Measurements from ENCODE around the gene SYNGR2.

SYNGR2 gene

DNA sequence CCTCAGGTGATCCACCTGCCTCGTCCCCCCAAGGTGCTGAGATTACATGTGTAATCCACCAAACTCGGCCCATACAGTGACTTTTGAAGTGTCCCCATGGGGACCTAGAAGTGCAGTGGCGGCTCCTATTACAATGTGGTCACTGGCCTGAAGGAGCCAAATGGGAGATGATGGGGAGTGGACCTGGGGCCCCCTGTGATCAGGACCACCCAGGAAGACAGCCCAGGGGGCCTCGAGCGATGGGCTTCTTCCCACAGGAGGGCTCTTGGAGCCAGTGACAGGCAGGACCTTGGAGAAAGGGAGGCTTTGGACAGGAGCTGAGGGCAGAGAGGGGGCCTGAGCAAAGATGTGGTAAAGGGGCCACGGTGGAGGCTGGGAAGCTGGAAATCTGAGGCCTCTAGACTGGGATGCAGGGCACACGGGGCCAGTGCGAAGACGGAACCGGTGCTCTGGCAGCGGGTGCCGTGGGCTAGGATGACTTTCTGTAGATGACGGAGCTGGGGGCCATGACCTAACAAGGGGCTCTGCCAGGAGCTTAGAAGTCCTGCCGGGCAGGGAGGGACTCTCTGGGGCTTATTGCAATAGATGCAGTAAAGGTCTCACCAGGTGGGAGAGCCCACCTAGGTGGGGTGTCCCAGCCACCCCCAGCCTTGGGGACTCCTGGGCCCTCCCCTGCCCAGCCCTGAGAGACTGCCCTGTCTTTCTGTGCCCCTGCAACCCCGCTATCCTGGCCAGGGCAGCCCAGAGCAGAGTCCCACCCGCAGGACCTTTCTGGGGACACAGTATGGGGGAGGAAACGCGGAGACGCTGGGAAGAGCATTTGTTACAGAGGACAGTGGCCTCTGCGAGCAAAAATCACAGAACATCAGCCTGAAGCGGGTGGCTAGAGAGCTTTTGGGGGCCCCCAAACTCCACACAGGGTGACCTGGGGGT, 24.9 kb upstream of the SYNGR2 start:
- DNase-seq (ENCODE audit: low read depth) = no peak

- DNase-seq (ENCODE audit: low read depth) = peak; percentile 27
Measured at GRCh38 chr17:78144147-78144719, 24.1 kb upstream of the SYNGR2 start.

GRCh38 chr17:78144736-78145641, 23.4 kb upstream of the SYNGR2 start:
- no peak for DNase-seq (ENCODE audit: low read depth)

GRCh38 chr17:78146471-78146869, 21.9 kb upstream of the SYNGR2 start:
- no peak for DNase-seq (ENCODE audit: low read depth)

GRCh38 chr17:78146881-78147280, 21.5 kb upstream of the SYNGR2 start:
- no peak for DNase-seq (ENCODE audit: low read depth)

GRCh38 chr17:78147315-78147998, 20.9 kb upstream of the SYNGR2 start:
- DNase-seq (ENCODE audit: low read depth) = no peak

DNA sequence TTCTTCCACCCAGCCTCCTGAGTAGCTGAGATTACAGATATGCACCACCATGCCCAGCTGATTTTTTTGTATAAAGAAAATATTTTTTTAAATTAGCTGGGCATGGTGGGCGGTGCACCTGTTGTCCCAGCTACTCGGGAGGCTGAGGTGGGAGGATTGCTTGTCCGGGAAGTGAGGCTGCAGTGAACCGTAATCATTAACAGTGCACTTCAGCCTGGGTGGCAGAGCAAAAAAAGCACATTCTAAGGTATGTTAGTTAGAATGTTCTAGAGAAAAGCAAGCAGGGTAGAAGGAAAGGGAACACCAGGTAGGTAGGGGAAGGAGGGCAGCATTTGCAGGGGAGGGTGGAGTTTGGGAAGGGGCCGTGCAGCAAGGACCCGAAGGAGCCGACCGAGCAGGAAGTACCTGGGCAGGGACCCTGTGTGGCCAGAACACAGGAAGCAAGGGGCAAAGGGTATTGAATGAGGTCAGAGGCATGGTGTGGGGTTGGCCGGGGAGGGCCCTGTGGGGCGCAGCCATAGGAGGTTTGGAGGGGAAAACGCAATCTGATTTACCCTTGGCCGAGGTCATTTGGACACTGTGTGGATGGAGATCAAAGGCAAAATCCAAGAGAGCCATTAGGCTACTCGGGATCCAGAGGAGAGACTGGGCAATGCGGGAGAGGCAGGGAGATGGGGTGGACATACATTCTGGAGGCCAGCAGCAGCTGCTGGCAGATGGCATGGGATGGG, 19.9 kb upstream of the SYNGR2 start:
- no peak for DNase-seq (ENCODE audit: low read depth)

GRCh38 chr17:78151514-78152008, 16.8 kb upstream of the SYNGR2 start:
- no peak for DNase-seq (ENCODE audit: low read depth)

GRCh38 chr17:78154903-78155811, 13.2 kb upstream of the SYNGR2 start:
- DNase-seq (ENCODE audit: low read depth) = no peak

GRCh38 chr17:78159575-78160158, 8.7 kb upstream of the SYNGR2 start:
- peak; percentile 24 for DNase-seq (ENCODE audit: low read depth)

DNA sequence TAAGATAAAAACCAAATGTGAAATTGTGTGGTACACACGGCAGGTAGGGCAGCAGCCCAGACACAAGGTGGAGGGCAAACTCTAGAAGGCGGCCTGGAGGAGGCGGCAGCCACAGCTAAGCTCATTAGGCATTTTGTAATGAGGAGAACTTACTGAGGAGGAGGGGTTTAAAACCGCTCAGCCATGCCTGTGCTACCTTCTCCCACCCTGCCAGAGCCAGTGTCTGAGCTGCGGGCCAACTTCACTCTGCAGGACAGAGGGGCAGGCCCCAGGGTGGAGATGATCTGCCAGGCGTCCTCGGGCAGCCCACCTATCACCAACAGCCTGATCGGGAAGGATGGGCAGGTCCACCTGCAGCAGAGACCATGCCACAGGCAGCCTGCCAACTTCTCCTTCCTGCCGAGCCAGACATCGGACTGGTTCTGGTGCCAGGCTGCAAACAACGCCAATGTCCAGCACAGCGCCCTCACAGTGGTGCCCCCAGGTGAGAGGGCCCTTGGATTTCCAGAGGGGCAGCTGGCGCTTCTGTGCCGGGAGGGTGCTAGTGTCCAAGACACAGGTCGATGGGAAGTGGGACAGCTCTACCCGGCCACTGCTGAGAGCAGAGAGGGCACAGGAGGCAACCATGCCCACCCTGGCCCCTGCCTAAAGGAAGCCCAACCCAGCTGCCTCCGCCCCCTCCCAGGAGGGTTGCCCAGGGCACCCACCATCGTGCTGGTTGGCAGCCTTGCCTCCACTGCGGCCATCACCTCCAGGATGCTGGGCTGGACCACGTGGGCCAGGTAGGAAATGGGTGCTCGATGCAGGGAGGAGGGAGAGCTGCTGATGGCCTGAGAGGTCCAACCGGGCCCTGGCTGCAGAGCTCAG, 4.3 kb upstream of the SYNGR2 start:
- no peak for DNase-seq (ENCODE audit: low read depth)

GRCh38 chr17:78164748-78165607, 3.4 kb upstream of the SYNGR2 start:
- no peak for DNase-seq (ENCODE audit: low read depth)

GRCh38 chr17:78166416-78166815, 2.0 kb upstream of the SYNGR2 start:
- DNase-seq (ENCODE audit: low read depth) = no peak

DNA sequence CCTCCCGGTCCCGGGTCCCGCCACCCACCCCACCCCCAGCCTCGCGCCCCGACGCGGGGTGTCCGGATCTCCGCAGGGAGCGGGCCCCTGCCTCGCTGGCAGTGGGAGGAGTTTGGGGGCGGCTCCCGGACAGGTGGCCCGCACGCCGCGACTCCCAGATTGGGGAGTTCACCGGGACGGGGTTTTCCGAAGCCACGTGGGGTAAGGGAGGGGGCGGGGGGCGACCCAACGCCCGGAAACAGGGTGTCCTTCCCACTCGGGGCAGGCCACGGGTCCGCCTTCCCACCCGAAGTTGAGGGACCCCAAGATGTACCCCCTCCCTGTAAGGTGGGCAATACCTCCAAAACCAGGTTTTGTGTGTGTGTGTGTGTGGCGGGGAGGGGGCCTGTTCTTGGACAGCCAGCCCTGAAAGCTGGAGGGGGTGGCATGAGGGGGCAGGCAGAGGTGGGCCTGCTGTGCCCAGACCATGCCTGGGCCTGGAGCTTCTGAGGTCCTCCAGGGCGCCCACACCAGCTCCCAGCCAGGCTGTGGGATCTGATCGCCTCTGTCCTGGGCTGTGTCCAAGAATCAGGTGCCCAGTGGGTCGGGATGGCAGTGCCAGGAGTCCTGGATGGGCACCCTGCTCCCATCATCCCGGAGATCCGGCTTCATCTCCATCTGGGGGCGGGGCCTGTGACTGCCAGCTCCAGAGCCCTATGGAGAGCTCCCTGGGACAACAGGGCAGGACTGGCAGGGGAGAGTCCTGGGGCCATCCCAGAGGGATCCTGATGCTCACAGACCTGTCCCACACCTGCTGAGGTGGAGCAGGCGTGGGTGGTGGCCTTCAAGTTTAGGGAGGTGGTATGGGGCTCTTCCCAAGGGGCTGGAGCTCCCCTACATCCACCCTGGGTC, 767 bp downstream of the SYNGR2 start:
- DNase-seq (ENCODE audit: low read depth) = no peak

GRCh38 chr17:78170692-78171590, 2.6 kb downstream of the SYNGR2 start:
- DNase-seq (ENCODE audit: low read depth) = no peak

All from GM04504 (cell line).